B cell (primary cell): Measurements from ENCODE around the gene TENT5C. TPM values are rescaled to one million over a fixed set of nuclear protein-coding genes. Genes with fewer than 3 reads are reported as not detected.

Experiments
- ATAC-seq: fragments of 200-7000 bp; cut with Tn5 transposase; one replicate; pipeline ENCODE4 v1.10.0; 2021; ENCODE audit warnings: low read depth, mild to moderate bottlenecking, moderate number of reproducible peaks, moderate library complexity
- CTCF ChIA-PET: fragments of 350-600 bp; sonication (Branson Sonifier 250); formaldehyde crosslinking; loops from one replicate; lab custom pipeline; 2021; ENCODE audit warnings: antibody characterized with exemption, inconsistent platforms; lab: Charles Lee
- POLR2A ChIA-PET: fragments of 350-600 bp; sonication (Branson Sonifier 250); formaldehyde crosslinking; loops from one replicate; lab custom pipeline; 2021; ENCODE audit warnings: antibody characterized with exemption; lab: Charles Lee
- DNase-seq: peaks from one replicate; pipeline ENCODE4 v3.0.0; 2013
- H2AFZ ChIP-seq: 2 replicates; pipeline ENCODE4 v1.6.1; 2012; ENCODE audit warnings: mild to moderate bottlenecking, low read depth, low read length; ENCODE audit not compliant: insufficient read depth, poor library complexity, severe bottlenecking
- H3K27ac ChIP-seq, 2 donors: 1 replicate in 1 of 2; 2 replicates in 1 of 2; pipeline ENCODE4 v1.5.1; 2012 to 2013; ENCODE audit warnings: low read length in 2 of 2, mild to moderate bottlenecking in 2 of 2, moderate library complexity in 1 of 2
- H3K27me3 ChIP-seq, 4 experiments: fragments of 200-600 bp in 1 of 4; sonication (generic) in 1 of 4; replicated peaks in 1 of 4; 1 replicate in 2 of 4; 2 replicates in 2 of 4; pipeline versions ENCODE4 v1.6.1 to v1.7.0; 2013 to 2016; ENCODE audit warnings: low read length in 3 of 4, mild to moderate bottlenecking in 2 of 4, mixed read lengths in 1 of 4, moderate library complexity in 1 of 4; ENCODE audit not compliant: insufficient read depth in 4 of 4, control insufficient read depth in 3 of 4; ENCODE audit errors: control extremely low read depth in 1 of 4
- H3K36me3 ChIP-seq, 2 experiments: replicated peaks in 1 of 2; 1 replicate in 1 of 2; 2 replicates in 1 of 2; pipeline versions ENCODE4 v1.6.1 to v1.7.1; 2013; ENCODE audit warnings: low read length in 1 of 2; ENCODE audit not compliant: insufficient read depth in 2 of 2, control insufficient read depth in 1 of 2; ENCODE audit errors: control extremely low read depth in 1 of 2, extremely low read depth in 1 of 2
- H3K4me1 ChIP-seq, 2 donors: fragments of 200-600 bp in 1 of 2; sonication (generic) in 1 of 2; 1 replicate in 1 of 2; 2 replicates in 1 of 2; pipeline versions ENCODE4 v1.5.1 to v1.6.1; 2013 to 2017; ENCODE audit warnings: low read length in 2 of 2; ENCODE audit not compliant: control insufficient read depth in 2 of 2, insufficient read depth in 2 of 2
- H3K4me2 ChIP-seq: replicated peaks from 2 replicates; pipeline ENCODE3; 2012; ENCODE audit warnings: mild to moderate bottlenecking, low read depth, low read length; ENCODE audit not compliant: poor library complexity, severe bottlenecking
- H3K4me3 ChIP-seq, 5 experiments: fragments of 200-600 bp in 1 of 5; sonication (generic) in 1 of 5; 1 replicate in 3 of 5; 2 replicates in 2 of 5; pipeline versions ENCODE4 v1.5.1 to v1.7.0; 2011 to 2016; ENCODE audit warnings: low read length in 4 of 5, mild to moderate bottlenecking in 4 of 5, low read depth in 2 of 5, control low read depth in 1 of 5, moderate library complexity in 1 of 5; ENCODE audit not compliant: insufficient read depth in 1 of 5; ENCODE audit errors: control extremely low read depth in 1 of 5, extremely low read depth in 1 of 5
- H3K79me2 ChIP-seq: fragments of 200-600 bp; sonication (generic); one replicate; pipeline ENCODE4 v1.6.0; 2016; ENCODE audit warnings: low read length; ENCODE audit not compliant: control insufficient read depth, insufficient read depth
- H3K9ac ChIP-seq: fragments of 200-600 bp; sonication (generic); 2 replicates; pipeline ENCODE4 v1.6.1; 2017; ENCODE audit warnings: mild to moderate bottlenecking, low read length, moderate library complexity
- H3K9me3 ChIP-seq, 3 donors: one replicate each; pipeline versions ENCODE4 v1.6.1 to v1.7.1; 2013; ENCODE audit warnings: low read length in 2 of 3; ENCODE audit not compliant: control insufficient read depth in 2 of 3, insufficient read depth in 1 of 3; ENCODE audit errors: control extremely low read depth in 1 of 3
- H4K20me1 ChIP-seq: 2 replicates; pipeline ENCODE4 v1.6.0; 2012; ENCODE audit warnings: mild to moderate bottlenecking, low read length; ENCODE audit not compliant: insufficient read depth, control insufficient read depth, poor library complexity, severe bottlenecking
- H3K27ac Mint-ChIP-seq: one replicate; pipeline ENCODE4 v1.8.0; 2021; ENCODE audit warnings: mixed read lengths
- H3K27me3 Mint-ChIP-seq: one replicate; pipeline ENCODE4 v1.8.0; 2021; ENCODE audit warnings: mixed read lengths
- H3K4me1 Mint-ChIP-seq: one replicate; pipeline ENCODE4 v1.8.0; 2021; ENCODE audit warnings: mixed read lengths
- H3K4me3 Mint-ChIP-seq: one replicate; pipeline ENCODE4 v1.8.0; 2021; ENCODE audit warnings: mixed read lengths
- H3K9me3 Mint-ChIP-seq: one replicate; pipeline ENCODE4 v1.8.0; 2022; ENCODE audit warnings: mixed read lengths; ENCODE audit not compliant: insufficient read depth
- EZH2 ChIP-seq: IDR thresholded peaks from 2 replicates; pipeline ENCODE4 v1.6.1; 2012; ENCODE audit warnings: borderline replicate concordance, low read depth, mild to moderate bottlenecking, moderate library complexity, low read length; ENCODE audit not compliant: insufficient read depth, poor library complexity, severe bottlenecking
- WGBS: methylation state at CpG from one replicate; pipeline ENCODE4 v1.1.5; 2013; ENCODE audit warnings: missing lambda C conversion rate; ENCODE audit not compliant: insufficient coverage; 5-methylcytosine and 5-hydroxymethylcytosine counted together
- intact Hi-C: fragments of 100-400 bp; cut with micrococcal nuclease; formaldehyde crosslinking; loops from one replicate; pipeline ENCODE4 v1.10.0; 2022
- polyA plus RNA-seq: library from polyadenylated mRNA; depleted of rRNA; stranded (reverse); fragments of >200 nt; gene quantifications from 2 replicates; pipeline ENCODE4 v1.2.3, GENCODE V29; 2012
- total RNA-seq, 2 donors: library from RNA; stranded (reverse); fragments of 120-200 nt in 1 of 2; gene quantifications; 1 replicate in 1 of 2; 2 replicates in 1 of 2; pipeline versions ENCODE4 v1.2.3 to v1.2.4, GENCODE V29; 2013 to 2022
- TF ChIP-seq, protein P1 (sequence below): fragments of 200-600 bp; IDR thresholded peaks from one replicate; pipeline ENCODE4 v1.8.0; 2022; ENCODE audit warnings: antibody characterized with exemption, mild to moderate bottlenecking

TENT5C gene
- total and polyA plus RNA-seq, 2 donors (not counting 1 experiment from before 2014, with no cell fraction given): 65.4 to 112 TPM

DNA sequence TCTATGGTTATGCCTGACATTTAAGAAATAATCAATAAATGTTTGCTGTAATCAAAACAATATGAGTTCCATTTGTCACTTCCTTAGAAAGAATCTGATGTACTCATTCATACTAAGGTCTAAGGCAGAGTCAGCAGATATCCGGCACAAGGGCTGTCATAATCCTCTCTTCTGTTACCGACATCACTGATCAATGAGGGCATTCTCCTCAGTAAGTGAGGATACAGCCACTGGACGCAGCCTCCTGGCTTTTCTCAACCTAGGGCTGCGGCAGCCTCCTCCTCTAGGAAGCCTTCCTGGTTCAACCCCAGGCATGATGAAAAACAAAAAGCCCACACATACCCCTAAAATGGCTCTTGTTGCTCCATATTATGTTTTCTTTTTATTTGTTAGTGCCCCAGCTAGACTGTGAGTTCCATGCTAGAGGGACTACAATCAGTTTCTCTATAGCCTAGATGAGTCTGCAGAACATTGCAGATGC lies 40.7 kb upstream of the TENT5C start:
- no peak overlapping the region for H3K4me2 ChIP-seq
- no peak for ATAC-seq
- H3K4me3 ChIP-seq: no peak overlapping the region
- POLR2A ChIA-PET: no interaction called here
- DNase-seq: no peak
- H3K9me3 Mint-ChIP-seq: no peaks in the 10 kb centered on the region
- no peak overlapping the region for H2AFZ ChIP-seq
- TF ChIP-seq, protein P1, sequence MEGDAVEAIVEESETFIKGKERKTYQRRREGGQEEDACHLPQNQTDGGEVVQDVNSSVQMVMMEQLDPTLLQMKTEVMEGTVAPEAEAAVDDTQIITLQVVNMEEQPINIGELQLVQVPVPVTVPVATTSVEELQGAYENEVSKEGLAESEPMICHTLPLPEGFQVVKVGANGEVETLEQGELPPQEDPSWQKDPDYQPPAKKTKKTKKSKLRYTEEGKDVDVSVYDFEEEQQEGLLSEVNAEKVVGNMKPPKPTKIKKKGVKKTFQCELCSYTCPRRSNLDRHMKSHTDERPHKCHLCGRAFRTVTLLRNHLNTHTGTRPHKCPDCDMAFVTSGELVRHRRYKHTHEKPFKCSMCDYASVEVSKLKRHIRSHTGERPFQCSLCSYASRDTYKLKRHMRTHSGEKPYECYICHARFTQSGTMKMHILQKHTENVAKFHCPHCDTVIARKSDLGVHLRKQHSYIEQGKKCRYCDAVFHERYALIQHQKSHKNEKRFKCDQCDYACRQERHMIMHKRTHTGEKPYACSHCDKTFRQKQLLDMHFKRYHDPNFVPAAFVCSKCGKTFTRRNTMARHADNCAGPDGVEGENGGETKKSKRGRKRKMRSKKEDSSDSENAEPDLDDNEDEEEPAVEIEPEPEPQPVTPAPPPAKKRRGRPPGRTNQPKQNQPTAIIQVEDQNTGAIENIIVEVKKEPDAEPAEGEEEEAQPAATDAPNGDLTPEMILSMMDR: no peak
- TF ChIP-seq EZH2: no peak
- no peak overlapping the region for H3K9ac ChIP-seq
- peaks cover 3 to 6% of the 10 kb centered on the region in 2 donors for H3K4me1 ChIP-seq
- intact Hi-C loops: no loop called here
- peaks cover 4% of the 10 kb centered on the region for H3K27me3 Mint-ChIP-seq
- H3K27ac ChIP-seq: no peak overlapping the region
- H3K9me3 ChIP-seq: peaks cover 0 to 3% (median 0%) of the 10 kb centered on the region in 3 donors
- H3K4me3 Mint-ChIP-seq: no peak overlapping the region
- 85% methylated on average over 2 of the region's 4 CpGs for WGBS
- H3K27ac Mint-ChIP-seq: no peak overlapping the region
- CTCF ChIA-PET: interaction anchor here (1.7 to 2.6 kb wide), 2 partner anchors 30 to 109 kb away, joined by 7 to 8 read pairs; no protein-coding TSS in a partner anchor
- no peaks in the 10 kb centered on the region for H3K27me3 ChIP-seq
- no peaks in the 10 kb centered on the region for H3K79me2 ChIP-seq
- no peaks in the 10 kb centered on the region for H4K20me1 ChIP-seq
- H3K4me1 Mint-ChIP-seq: peaks cover 5% of the 10 kb centered on the region
- H3K36me3 ChIP-seq: no peaks in the 10 kb centered on the region

DNA sequence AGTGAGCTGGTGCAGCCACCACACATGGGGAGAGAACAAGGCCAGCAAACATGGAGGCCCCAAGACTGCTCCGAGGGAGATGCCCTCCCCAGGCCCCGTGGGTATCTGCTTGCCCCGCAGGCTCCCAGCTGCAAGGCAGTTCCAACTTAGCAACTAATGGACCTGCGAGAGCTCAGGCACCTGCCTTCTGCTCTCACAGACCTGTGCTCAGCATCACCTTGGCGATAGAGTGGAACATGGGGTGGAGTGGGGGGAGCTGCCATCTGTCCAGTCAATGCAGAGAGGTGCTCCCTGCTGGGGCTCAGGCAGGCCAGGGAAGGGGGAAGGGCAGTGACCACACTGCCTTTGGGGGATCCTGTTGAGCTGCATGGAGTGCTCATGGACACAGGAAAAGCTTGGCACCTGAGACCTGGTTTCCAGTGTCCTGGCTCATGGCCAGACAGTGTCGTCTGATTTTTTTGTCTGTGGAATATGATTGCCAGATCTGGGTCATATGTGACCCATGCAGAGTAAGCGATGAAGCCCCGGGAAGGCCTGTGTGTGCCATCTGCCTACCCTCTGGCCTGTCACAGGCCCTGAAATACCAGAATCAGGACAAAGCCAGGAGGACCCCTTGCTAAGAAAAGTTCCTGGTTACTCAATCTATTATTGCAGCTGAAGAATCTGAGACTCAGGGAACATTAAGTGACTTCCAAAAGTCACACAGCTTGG lies 39.9 kb upstream of the TENT5C start:
- WGBS: 91% methylated on average over 8 of the region's 8 CpGs
- Histone ChIP-seq H4K20me1 (no peaks in the 10 kb centered on the region), H3K27me3 (no peaks in the 10 kb centered on the region), H3K4me1 (peaks cover 3 to 6% of the 10 kb centered on the region in 2 donors), H3K36me3 (no peaks in the 10 kb centered on the region), H3K79me2 (no peaks in the 10 kb centered on the region), H3K4me2 (no peak overlapping the region), H2AFZ (no peak overlapping the region), H3K4me3 (no peak overlapping the region), H3K27ac (no peak overlapping the region), H3K9ac (no peak overlapping the region), H3K9me3 (peaks cover 0 to 3% (median 0%) of the 10 kb centered on the region in 3 donors)
- no peak overlapping the region for H3K4me3 Mint-ChIP-seq
- no peaks in the 10 kb centered on the region for H3K9me3 Mint-ChIP-seq
- CTCF ChIA-PET: no interaction called here
- TF ChIP-seq EZH2: no peak
- TF ChIP-seq, protein P1: no peak
- peak overlapping the region; percentile 26 for H3K27ac Mint-ChIP-seq
- no peak for ATAC-seq
- peaks cover 7% of the 10 kb centered on the region for H3K4me1 Mint-ChIP-seq
- no peak for DNase-seq
- H3K27me3 Mint-ChIP-seq: peaks cover 4% of the 10 kb centered on the region
- intact Hi-C loops: no loop called here
- POLR2A ChIA-PET: no interaction called here
